Activated CD4-positive, alpha-beta memory T cell treated with anti-CD3 and anti-CD28 coated beads for 36 hours (primary cell): ENCODE data around the gene LMAN1. TPM values are rescaled to one million over a fixed set of nuclear protein-coding genes. Genes with fewer than 3 reads are reported as not detected.

Source experiments
- CTCF ChIA-PET: fragments of 350-600 bp; sonication (Branson Sonifier 250); formaldehyde crosslinking; loops from one replicate; lab custom pipeline; 2021; ENCODE audit warnings: antibody characterized with exemption, inconsistent platforms; lab: Charles Lee
- POLR2A ChIA-PET: fragments of 350-600 bp; sonication (Branson Sonifier 250); formaldehyde crosslinking; loops from one replicate; lab custom pipeline; 2021; ENCODE audit warnings: antibody characterized with exemption; lab: Charles Lee
- DNase-seq: peaks from one replicate; pipeline ENCODE4 v3.0.0-alpha.2; 2020
- H3K27ac Mint-ChIP-seq: one replicate; pipeline ENCODE4 v1.8.0; 2021; ENCODE audit warnings: mixed read lengths
- H3K27me3 Mint-ChIP-seq: one replicate; pipeline ENCODE4 v1.8.0; 2021; ENCODE audit warnings: mixed read lengths
- H3K36me3 Mint-ChIP-seq: one replicate; pipeline ENCODE4 v1.8.0; 2021; ENCODE audit warnings: mixed read lengths
- H3K4me1 Mint-ChIP-seq: one replicate; pipeline ENCODE4 v1.8.0; 2021; ENCODE audit warnings: low read depth, mixed read lengths
- H3K4me3 Mint-ChIP-seq: one replicate; pipeline ENCODE4 v1.8.0; 2021; ENCODE audit warnings: mild to moderate bottlenecking, mixed read lengths
- H3K9me3 Mint-ChIP-seq: one replicate; pipeline ENCODE4 v1.8.0; 2021; ENCODE audit warnings: mixed read lengths
- intact Hi-C: fragments of 100-400 bp; cut with micrococcal nuclease; formaldehyde crosslinking; loops from one replicate; pipeline ENCODE4 v1.15.1; 2023
- total RNA-seq, 2 experiments: library from RNA; stranded (reverse); gene quantifications; one replicate each; pipeline ENCODE4 v1.2.3, GENCODE V29; 2021

Gene LMAN1
- total RNA-seq, 2 experiments from 2014 or later = 155 to 158 TPM

DNA sequence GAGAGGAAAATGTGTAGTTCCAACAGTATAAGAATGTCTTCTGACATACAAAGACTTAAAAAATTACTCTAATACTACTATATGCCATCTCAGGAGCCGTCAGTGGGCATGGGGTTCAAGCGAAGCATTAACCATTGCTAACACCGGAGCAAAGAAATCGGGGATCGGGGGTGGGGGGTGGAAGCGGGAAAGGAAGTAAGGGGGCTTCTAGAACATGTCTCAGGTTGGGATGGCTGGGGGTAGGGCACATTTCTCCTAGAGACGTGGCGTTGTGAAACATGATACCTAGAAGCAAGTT lies 702 bp downstream of the LMAN1 start:
- intact Hi-C loops = loop anchor here (1.0 to 10.0 kb wide), 6 partner anchors 17 to 688 kb away; partner anchors contain the start of genes MALT1, PMAIP1 and RAX
- H3K4me1 Mint-ChIP-seq = peaks cover 26% of the 10 kb centered on the region
- POLR2A ChIA-PET = interaction anchor here (1.3 kb wide), 1 partner anchor 687 kb away, joined by 3 read pairs; the partner anchor contains the start of gene MALT1
- peaks cover 22% of the 10 kb centered on the region for H3K36me3 Mint-ChIP-seq
- peak overlapping the region; percentile 83 for H3K4me3 Mint-ChIP-seq
- DNase-seq = no peak
- no peaks in the 10 kb centered on the region for H3K9me3 Mint-ChIP-seq
- CTCF ChIA-PET = interaction anchor here (0.9 kb wide), 1 partner anchor 50 kb away, joined by 5 read pairs; no protein-coding TSS in a partner anchor
- peak overlapping the region; percentile 94 for H3K27ac Mint-ChIP-seq
- no peaks in the 10 kb centered on the region for H3K27me3 Mint-ChIP-seq

DNA sequence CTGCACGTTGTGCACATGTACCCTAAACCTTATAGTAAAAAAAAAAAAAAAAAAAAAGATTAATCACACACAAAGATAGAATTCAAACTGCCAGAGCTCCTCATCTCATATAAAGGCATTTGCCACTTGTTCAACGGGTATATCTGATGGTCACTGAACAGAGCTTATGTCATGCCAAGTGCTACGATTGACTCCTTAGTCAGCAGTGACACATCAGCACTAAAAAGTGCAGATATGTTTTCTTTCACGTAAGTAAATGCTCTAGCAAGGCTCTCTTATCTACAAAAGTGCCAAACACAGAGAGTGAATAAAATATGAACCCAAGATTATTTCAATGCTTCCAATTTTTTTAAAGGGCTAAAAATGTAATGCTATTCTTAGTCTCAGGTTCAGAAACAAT lies 1.1 kb downstream of the LMAN1 start:
- DNase-seq = peak; percentile 17
- CTCF ChIA-PET = interaction anchor here (0.9 kb wide), 1 partner anchor 49 kb away, joined by 5 read pairs; no protein-coding TSS in a partner anchor
- peak overlapping the region; percentile 83 for H3K4me3 Mint-ChIP-seq
- peak overlapping the region; percentile 94 for H3K27ac Mint-ChIP-seq
- peaks cover 31% of the 10 kb centered on the region for H3K4me1 Mint-ChIP-seq
- no peaks in the 10 kb centered on the region for H3K27me3 Mint-ChIP-seq
- intact Hi-C loops = loop anchor here (1.0 to 10.0 kb wide), 6 partner anchors 17 to 687 kb away; partner anchors contain the start of genes MALT1, PMAIP1 and RAX
- H3K36me3 Mint-ChIP-seq = peaks cover 26% of the 10 kb centered on the region
- no peaks in the 10 kb centered on the region for H3K9me3 Mint-ChIP-seq
- POLR2A ChIA-PET = interaction anchor here (0.9 kb wide), 1 partner anchor 11 kb away, joined by 3 read pairs; no protein-coding TSS in a partner anchor

DNA sequence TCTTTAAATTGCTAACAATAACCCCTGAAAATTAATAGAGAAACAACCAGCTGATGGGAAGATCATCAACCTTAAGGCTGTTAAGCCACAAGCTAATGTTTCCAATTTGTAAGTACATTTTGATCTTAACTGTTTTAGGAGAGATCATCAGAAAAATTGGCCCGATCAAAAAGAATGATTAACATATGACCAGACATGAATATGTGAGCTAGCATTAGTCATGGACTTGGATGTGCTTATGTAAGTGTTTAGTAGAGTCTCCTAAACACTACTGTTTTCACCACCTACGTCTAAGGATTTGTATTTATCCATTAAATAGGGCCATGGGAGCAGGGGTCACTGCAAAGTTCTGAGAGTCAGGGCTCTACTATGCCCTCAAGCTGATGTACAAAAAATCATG lies 4.3 kb downstream of the LMAN1 start:
- ChIA-PET POLR2A (no interaction called here), CTCF (interaction anchor here (1.1 to 5.5 kb wide), 3 partner anchors 27 to 86 kb away, joined by 3 to 32 read pairs (median 3); no protein-coding TSS in a partner anchor)
- Mint-ChIP-seq H3K4me1 (peaks cover 37% of the 10 kb centered on the region), H3K9me3 (no peaks in the 10 kb centered on the region), H3K4me3 (no peak overlapping the region), H3K36me3 (peaks cover 51% of the 10 kb centered on the region), H3K27me3 (no peaks in the 10 kb centered on the region), H3K27ac (no peak overlapping the region)
- intact Hi-C loops = loop anchor here (10.0 kb wide), 1 partner anchor 600 kb away; no protein-coding TSS in a partner anchor
- no peak for DNase-seq

DNA sequence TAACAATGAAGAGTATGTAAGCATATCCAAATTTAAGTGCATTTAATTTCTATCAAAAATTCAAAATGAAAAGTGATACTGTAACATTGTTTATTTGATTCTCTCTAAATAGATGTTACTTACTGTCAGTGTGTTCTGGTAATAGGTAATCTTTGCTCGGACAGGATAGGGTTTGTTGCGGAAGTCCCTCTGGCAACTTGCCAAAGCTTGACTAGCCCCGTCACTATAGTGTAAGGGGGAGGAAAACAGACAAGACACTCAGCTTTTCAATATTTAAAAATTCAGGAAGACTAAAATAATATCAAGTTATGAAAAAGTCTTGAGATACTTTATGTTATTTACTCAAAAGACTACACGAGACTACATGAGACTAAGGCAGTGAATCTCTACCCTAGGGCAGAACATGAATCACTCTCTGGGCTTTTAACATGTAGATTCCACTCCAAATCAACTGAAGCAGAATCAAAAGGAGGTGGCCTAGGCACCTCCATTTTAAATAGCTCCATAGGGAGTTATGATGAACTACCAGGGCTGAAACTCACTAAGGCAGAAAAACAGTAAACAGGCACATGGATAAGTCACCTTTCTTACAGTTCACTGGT lies 5.9 kb downstream of the LMAN1 start:
- Mint-ChIP-seq H3K27ac (no peak overlapping the region), H3K27me3 (no peaks in the 10 kb centered on the region), H3K36me3 (peaks cover 66% of the 10 kb centered on the region), H3K4me3 (no peak overlapping the region), H3K9me3 (no peaks in the 10 kb centered on the region), H3K4me1 (peaks cover 37% of the 10 kb centered on the region)
- intact Hi-C loops = loop anchor here (10.0 kb wide), 1 partner anchor 602 kb away; no protein-coding TSS in a partner anchor
- POLR2A ChIA-PET = interaction anchor here (1.4 kb wide), 1 partner anchor 14 kb away, joined by 3 read pairs; no protein-coding TSS in a partner anchor
- CTCF ChIA-PET = interaction anchor here (1.0 to 5.5 kb wide), 2 partner anchors 49 to 80 kb away, joined by 4 to 32 read pairs; partner anchors contain the start of gene RAX
- no peak for DNase-seq

DNA sequence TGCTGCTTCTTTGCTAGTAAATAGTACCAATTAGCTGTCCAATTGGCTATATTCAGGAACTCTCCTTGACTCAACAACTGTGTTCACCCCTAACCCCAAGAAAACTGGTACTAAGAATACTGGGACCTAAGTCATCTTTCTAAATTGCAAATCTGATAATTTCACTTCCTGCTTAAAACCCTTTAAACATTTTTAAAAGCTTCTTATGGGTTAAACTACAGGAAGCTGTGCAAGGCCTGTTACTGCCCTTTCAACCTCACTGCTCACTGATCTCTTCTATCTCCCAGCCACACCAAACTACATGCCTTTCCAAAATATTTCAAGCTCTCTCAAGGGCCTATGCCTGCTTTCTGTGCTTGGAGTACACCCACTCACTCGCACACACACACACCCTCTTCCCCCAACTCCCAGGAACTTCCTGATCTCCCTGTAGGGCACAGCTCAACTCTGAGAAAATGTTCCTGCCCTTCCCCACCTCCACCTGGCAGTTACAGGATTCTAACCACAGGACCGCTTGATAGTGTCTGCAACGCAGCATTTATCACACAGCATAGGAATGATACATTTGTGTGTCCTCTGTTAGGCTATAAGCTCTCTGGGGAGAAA lies 6.7 kb downstream of the LMAN1 start:
- intact Hi-C loops = loop anchor here (10.0 kb wide), 1 partner anchor 602 kb away; no protein-coding TSS in a partner anchor
- ChIA-PET POLR2A (interaction anchor here (1.4 kb wide), 1 partner anchor 13 kb away, joined by 3 read pairs; no protein-coding TSS in a partner anchor), CTCF (interaction anchor here (1.0 to 5.5 kb wide), 3 partner anchors 42 to 79 kb away, joined by 3 to 32 read pairs (median 4); partner anchors contain the start of gene RAX)
- Mint-ChIP-seq H3K9me3 (no peaks in the 10 kb centered on the region), H3K4me3 (no peak overlapping the region), H3K27ac (peak overlapping the region; percentile 13), H3K4me1 (peaks cover 34% of the 10 kb centered on the region), H3K27me3 (no peaks in the 10 kb centered on the region), H3K36me3 (peaks cover 69% of the 10 kb centered on the region)
- no peak for DNase-seq

DNA sequence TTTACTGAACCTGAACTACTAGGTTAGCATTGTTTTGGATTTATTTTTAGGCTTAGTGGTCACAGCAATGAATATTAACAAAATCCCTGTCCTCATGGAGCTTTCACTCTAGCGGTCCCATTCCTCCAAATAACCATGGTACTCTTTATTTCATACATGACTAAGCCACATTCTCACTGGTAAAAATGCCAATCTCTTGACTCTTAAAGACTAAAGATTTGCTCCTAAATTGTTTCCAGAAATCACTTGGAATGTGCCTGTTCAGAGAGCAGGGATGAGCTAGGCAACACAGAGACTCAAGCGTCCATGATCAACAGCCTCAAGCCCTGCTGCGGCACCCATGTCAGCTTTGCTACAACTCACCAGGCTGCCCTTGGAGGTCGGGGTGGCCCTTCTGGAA lies 13.5 kb downstream of the LMAN1 start:
- intact Hi-C loops = no loop called here
- H3K4me3 Mint-ChIP-seq = no peak overlapping the region
- ChIA-PET POLR2A (interaction anchor here (1.1 to 2.1 kb wide), 3 partner anchors 8 to 16 kb away, joined by 3 to 4 read pairs (median 3); no protein-coding TSS in a partner anchor), CTCF (interaction anchor here (0.6 to 2.4 kb wide), 2 partner anchors 57 to 955 kb away, joined by 3 to 6 read pairs; no protein-coding TSS in a partner anchor)
- H3K27ac Mint-ChIP-seq = no peak overlapping the region
- peaks cover 41% of the 10 kb centered on the region for H3K4me1 Mint-ChIP-seq
- peaks cover 81% of the 10 kb centered on the region for H3K36me3 Mint-ChIP-seq
- H3K27me3 Mint-ChIP-seq = no peaks in the 10 kb centered on the region
- no peak for DNase-seq
- peaks cover 22% of the 10 kb centered on the region for H3K9me3 Mint-ChIP-seq

DNA sequence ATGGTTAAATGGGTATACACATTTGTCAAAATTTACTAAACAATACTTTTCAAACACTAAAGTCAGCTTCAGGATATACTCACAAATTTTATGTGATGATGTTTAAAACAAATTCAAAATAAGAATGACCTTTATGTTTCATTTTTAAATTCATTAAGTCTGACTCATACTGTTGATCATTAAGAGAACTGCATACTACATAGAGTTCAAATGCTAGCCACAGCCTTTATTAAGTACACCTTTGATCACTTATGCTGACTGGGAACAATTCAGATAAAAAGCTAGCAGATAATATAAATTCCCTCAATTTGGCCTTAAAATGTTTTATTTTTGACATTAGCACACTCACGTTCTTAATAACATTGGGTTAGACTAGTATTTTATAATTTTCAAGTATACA lies 14.1 kb downstream of the LMAN1 start:
- peaks cover 46% of the 10 kb centered on the region for H3K4me1 Mint-ChIP-seq
- no peak overlapping the region for H3K4me3 Mint-ChIP-seq
- no peak for DNase-seq
- peaks cover 22% of the 10 kb centered on the region for H3K9me3 Mint-ChIP-seq
- POLR2A ChIA-PET = interaction anchor here (1.4 kb wide), 1 partner anchor 14 kb away, joined by 3 read pairs; no protein-coding TSS in a partner anchor
- H3K36me3 Mint-ChIP-seq = peaks cover 83% of the 10 kb centered on the region
- no peaks in the 10 kb centered on the region for H3K27me3 Mint-ChIP-seq
- no peak overlapping the region for H3K27ac Mint-ChIP-seq
- intact Hi-C loops = no loop called here
- CTCF ChIA-PET = interaction anchor here (2.4 kb wide), 1 partner anchor 58 kb away, joined by 6 read pairs; no protein-coding TSS in a partner anchor

DNA sequence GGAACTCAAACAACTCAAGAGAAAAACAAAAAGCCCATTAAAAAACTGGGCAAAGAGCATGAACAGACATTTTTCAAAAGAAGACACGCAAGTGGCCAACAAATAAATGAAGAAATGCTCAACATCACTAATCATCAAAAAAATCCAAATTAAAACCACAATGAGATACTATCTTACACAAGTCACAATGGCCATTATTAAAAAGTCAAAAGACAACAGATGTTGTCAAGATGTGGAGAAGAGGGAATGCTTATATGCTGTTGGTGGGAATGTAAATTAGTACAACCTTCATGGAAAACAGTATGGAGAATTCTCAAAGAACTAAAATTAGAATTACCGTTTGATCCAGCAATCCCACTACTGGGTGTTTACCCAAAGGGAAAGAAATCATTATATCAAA lies 15.1 kb downstream of the LMAN1 start:
- H3K9me3 Mint-ChIP-seq = peaks cover 22% of the 10 kb centered on the region
- H3K27ac Mint-ChIP-seq = no peak overlapping the region
- CTCF ChIA-PET = interaction anchor here (1.5 kb wide), 1 partner anchor 59 kb away, joined by 3 read pairs; no protein-coding TSS in a partner anchor
- peaks cover 46% of the 10 kb centered on the region for H3K4me1 Mint-ChIP-seq
- no peaks in the 10 kb centered on the region for H3K27me3 Mint-ChIP-seq
- no peak overlapping the region for H3K4me3 Mint-ChIP-seq
- intact Hi-C loops = no loop called here
- POLR2A ChIA-PET = interaction anchor here (1.0 kb wide), 1 partner anchor 12 kb away, joined by 3 read pairs; no protein-coding TSS in a partner anchor
- no peak for DNase-seq
- H3K36me3 Mint-ChIP-seq = peaks cover 83% of the 10 kb centered on the region

DNA sequence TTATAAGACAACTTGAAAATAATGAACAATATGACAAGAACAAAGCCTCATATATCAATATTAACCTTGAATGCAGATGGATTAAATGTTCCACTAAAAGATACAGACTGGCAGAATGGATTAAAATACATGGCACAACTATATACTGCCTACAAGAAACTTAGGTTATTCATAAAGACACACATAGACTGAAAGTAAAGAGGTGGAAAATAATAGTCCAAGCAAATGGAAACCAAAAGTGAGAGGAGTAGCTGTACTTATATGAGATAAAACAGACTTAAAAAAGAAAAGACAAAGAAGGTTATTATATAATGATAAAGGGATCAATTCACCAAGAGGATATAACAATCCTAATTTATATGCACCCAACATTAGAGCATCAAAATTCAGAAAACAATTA lies 18.2 kb downstream of the LMAN1 start:
- H3K27ac Mint-ChIP-seq = no peak overlapping the region
- peaks cover 90% of the 10 kb centered on the region for H3K36me3 Mint-ChIP-seq
- intact Hi-C loops = loop anchor here (1.0 kb wide), 2 partner anchors 17 to 200 kb away; no protein-coding TSS in a partner anchor
- CTCF ChIA-PET = interaction anchor here (0.6 kb wide), 1 partner anchor 62 kb away, joined by 4 read pairs; no protein-coding TSS in a partner anchor
- H3K9me3 Mint-ChIP-seq = peaks cover 22% of the 10 kb centered on the region
- peaks cover 46% of the 10 kb centered on the region for H3K4me1 Mint-ChIP-seq
- POLR2A ChIA-PET = no interaction called here
- H3K4me3 Mint-ChIP-seq = no peak overlapping the region
- no peaks in the 10 kb centered on the region for H3K27me3 Mint-ChIP-seq
- DNase-seq = no peak

DNA sequence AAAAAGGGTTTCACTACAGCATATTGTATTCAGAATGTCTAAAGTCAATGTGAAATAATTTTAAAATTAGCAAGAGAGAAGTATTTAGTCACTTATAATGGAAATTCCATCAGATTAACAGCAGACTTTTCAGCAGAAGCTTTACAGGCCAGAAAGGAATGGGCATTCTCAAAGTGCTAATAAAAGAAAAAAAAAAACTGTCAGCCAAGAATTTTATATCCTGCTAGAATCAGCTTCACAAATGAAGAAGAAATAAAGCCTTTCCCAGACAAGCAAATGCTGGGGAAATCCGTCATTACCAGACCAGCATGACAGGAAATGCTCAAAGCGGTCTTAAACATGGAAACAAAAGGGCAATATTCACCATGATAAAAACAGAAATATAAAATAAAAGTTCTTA lies 18.8 kb downstream of the LMAN1 start:
- no peak overlapping the region for H3K27ac Mint-ChIP-seq
- H3K36me3 Mint-ChIP-seq = peaks cover 90% of the 10 kb centered on the region
- POLR2A ChIA-PET = no interaction called here
- no peaks in the 10 kb centered on the region for H3K27me3 Mint-ChIP-seq
- no peak overlapping the region for H3K4me3 Mint-ChIP-seq
- intact Hi-C loops = no loop called here
- H3K4me1 Mint-ChIP-seq = peaks cover 43% of the 10 kb centered on the region
- CTCF ChIA-PET = interaction anchor here (0.9 to 1.5 kb wide), 2 partner anchors 31 to 62 kb away, joined by 3 to 4 read pairs; no protein-coding TSS in a partner anchor
- DNase-seq = no peak
- H3K9me3 Mint-ChIP-seq = peaks cover 22% of the 10 kb centered on the region

DNA sequence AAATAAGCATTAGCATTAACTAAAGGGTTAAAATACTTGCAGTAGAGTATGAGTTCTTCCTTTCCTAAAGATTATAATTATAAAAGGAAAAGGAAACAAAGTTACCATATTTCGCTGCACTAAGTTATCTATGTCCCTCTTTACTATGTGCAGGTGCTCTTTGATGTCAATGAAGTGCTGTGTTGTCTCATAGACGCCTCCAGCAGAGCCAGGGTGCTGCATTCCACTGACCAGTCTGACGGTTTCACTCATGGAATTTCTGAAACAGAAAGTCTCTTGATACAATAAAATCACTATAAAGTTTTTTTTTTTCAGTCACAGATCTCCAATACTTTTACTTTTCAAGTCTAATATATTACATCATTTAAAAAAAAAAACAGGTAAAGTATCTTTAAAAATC lies 26.1 kb downstream of the LMAN1 start:
- no peak overlapping the region for H3K27ac Mint-ChIP-seq
- no peak overlapping the region for H3K4me3 Mint-ChIP-seq
- DNase-seq = no peak
- no peaks in the 10 kb centered on the region for H3K4me1 Mint-ChIP-seq
- H3K27me3 Mint-ChIP-seq = no peaks in the 10 kb centered on the region
- CTCF ChIA-PET = interaction anchor here (1.0 to 1.1 kb wide), 2 partner anchors 25 to 69 kb away, joined by 3 read pairs; no protein-coding TSS in a partner anchor
- no peaks in the 10 kb centered on the region for H3K9me3 Mint-ChIP-seq
- POLR2A ChIA-PET = no interaction called here
- intact Hi-C loops = no loop called here
- peaks cover 59% of the 10 kb centered on the region for H3K36me3 Mint-ChIP-seq
